Endothelial cell of umbilical vein (primary cell): Measurements from ENCODE around the gene AMOT. TPM values are rescaled to one million over a fixed set of nuclear protein-coding genes. Genes with fewer than 3 reads are reported as not detected.

Experiments
- BruUV-seq: library from RNA; stranded (reverse); fragments of 400-500 nt; replicated peaks from 2 replicates; lab custom pipeline; 2021; lab: Mats Ljungman, UMichigan
- CTCF ChIA-PET: fragments of 300-600, 350-600 bp; sonication (Branson Sonifier 250); formaldehyde crosslinking; loops from one replicate; lab custom pipeline; 2021; ENCODE audit warnings: antibody characterized with exemption, inconsistent platforms; lab: Charles Lee
- POLR2A ChIA-PET: fragments of 300-600, 350-600 bp; sonication (Branson Sonifier 250); formaldehyde crosslinking; loops from one replicate; lab custom pipeline; 2021; ENCODE audit warnings: antibody characterized with exemption, inconsistent platforms; lab: Charles Lee
- DNase-seq: peaks from one replicate; pipeline ENCODE4 v3.0.0-alpha.2; 2011; ENCODE audit warnings: low read depth, low spot score
- FAIRE-seq: peaks from 2 replicates; lab custom pipeline; 2011; peaks lifted over from hg19 to GRCh38; lab: Jason Lieb, UNC
- H2AFZ ChIP-seq: 2 replicates; pipeline ENCODE4 v1.6.0; 2012; ENCODE audit warnings: low read depth, low read length, control low read depth, inconsistent platforms
- H3K27ac ChIP-seq: 2 replicates; pipeline ENCODE4 v1.5.1; 2011; ENCODE audit warnings: low read depth, mild to moderate bottlenecking, control low read depth, low read length, moderate library complexity; ENCODE audit not compliant: insufficient read depth
- H3K27me3 ChIP-seq, 2 experiments: 2 replicates each; pipeline versions ENCODE4 v1.6.0 to v1.6.1; 2011; ENCODE audit warnings: low read length in 2 of 2, mixed read lengths in 1 of 2; ENCODE audit not compliant: control insufficient read depth in 2 of 2, insufficient read depth in 2 of 2
- H3K36me3 ChIP-seq, 2 experiments: 2 replicates in 1 of 2; 3 replicates in 1 of 2; pipeline ENCODE4 v1.5.1; 2011; ENCODE audit warnings: low read length in 2 of 2, mild to moderate bottlenecking in 1 of 2, moderate library complexity in 1 of 2; ENCODE audit not compliant: control insufficient read depth in 2 of 2, insufficient read depth in 2 of 2; ENCODE audit errors: extremely low read depth in 1 of 2
- H3K4me1 ChIP-seq: 3 replicates; pipeline ENCODE4 v1.5.1; 2011; ENCODE audit warnings: mild to moderate bottlenecking, low read length; ENCODE audit not compliant: control insufficient read depth, insufficient read depth; ENCODE audit errors: extremely low read depth
- H3K4me2 ChIP-seq: 2 replicates; pipeline ENCODE4 v1.6.1; 2011; ENCODE audit warnings: low read length, control low read depth, mixed read lengths; ENCODE audit not compliant: insufficient read depth
- H3K4me3 ChIP-seq, 3 experiments: fragments of 200-600 bp in 1 of 3; sonication (generic), shearing (Covaris generic) in 1 of 3; replicated peaks in 1 of 3; 2 replicates each; pipeline ENCODE4 v1.5.1; 2011 to 2016; ENCODE audit warnings: control low read depth in 3 of 3, low read length in 3 of 3, mild to moderate bottlenecking in 2 of 3, inconsistent platforms in 1 of 3, low read depth in 1 of 3, moderate library complexity in 1 of 3; ENCODE audit not compliant: insufficient read depth in 1 of 3
- H3K79me2 ChIP-seq: 2 replicates; pipeline ENCODE4 v1.6.0; 2012; ENCODE audit warnings: low read length, inconsistent platforms; ENCODE audit not compliant: control insufficient read depth, insufficient read depth
- H3K9ac ChIP-seq: replicated peaks from 2 replicates; pipeline ENCODE3; 2011; ENCODE audit warnings: low read length, control low read depth; ENCODE audit not compliant: insufficient read depth; ENCODE audit errors: extremely low read depth
- H3K9me1 ChIP-seq: replicated peaks from 3 replicates; pipeline ENCODE4 v1.6.0; 2011; ENCODE audit warnings: mild to moderate bottlenecking, low read length; ENCODE audit not compliant: control insufficient read depth, insufficient read depth; ENCODE audit errors: extremely low read depth
- H3K9me3 ChIP-seq: replicated peaks from 2 replicates; pipeline ENCODE4 v1.5.1; 2012; ENCODE audit warnings: low read length, inconsistent platforms; ENCODE audit not compliant: control insufficient read depth, insufficient read depth
- H4K20me1 ChIP-seq: replicated peaks from 2 replicates; pipeline ENCODE3; 2011; ENCODE audit warnings: mild to moderate bottlenecking, low read length; ENCODE audit not compliant: control insufficient read depth, insufficient read depth; ENCODE audit errors: extremely low read depth
- CTCF ChIP-seq, 2 donors: IDR thresholded peaks; 1 replicate in 1 of 2; 2 replicates in 1 of 2; pipeline ENCODE4 v1.5.1; 2011; ENCODE audit warnings: low read length in 2 of 2, mild to moderate bottlenecking in 2 of 2, moderate library complexity in 2 of 2, control low read depth in 1 of 2, inconsistent platforms in 1 of 2, low read depth in 1 of 2; ENCODE audit not compliant: insufficient read depth in 1 of 2; ENCODE audit errors: extremely low read depth in 1 of 2
- EZH2 ChIP-seq: IDR thresholded peaks from 2 replicates; pipeline ENCODE4 v1.6.1; 2012; ENCODE audit warnings: borderline replicate concordance, low read depth, mild to moderate bottlenecking, moderate library complexity, low read length, inconsistent platforms; ENCODE audit not compliant: severe bottlenecking
- FOS ChIP-seq: IDR thresholded peaks from 2 replicates; pipeline ENCODE4 v1.6.1; 2011; ENCODE audit warnings: mild to moderate bottlenecking, low read length, moderate library complexity, borderline replicate concordance; ENCODE audit not compliant: insufficient read depth
- GATA2 ChIP-seq: IDR thresholded peaks from 2 replicates; pipeline ENCODE4 v1.7.0; 2011; ENCODE audit warnings: low read depth, mild to moderate bottlenecking, moderate library complexity, mixed read lengths, low read length; ENCODE audit not compliant: insufficient read length, insufficient read depth
- JUN ChIP-seq: IDR thresholded peaks from 2 replicates; pipeline ENCODE4 v1.6.1; 2011; ENCODE audit warnings: borderline replicate concordance, low read depth; ENCODE audit not compliant: insufficient read length, insufficient read depth
- MAX ChIP-seq: IDR thresholded peaks from 2 replicates; pipeline ENCODE4 v1.6.1; 2011; ENCODE audit not compliant: insufficient read depth, insufficient read length
- MYC ChIP-seq: IDR thresholded peaks from one replicate; pipeline ENCODE4 v1.6.1; 2011; ENCODE audit warnings: mild to moderate bottlenecking, low read depth, low read length
- POLR2A ChIP-seq: IDR thresholded peaks from 2 replicates; pipeline ENCODE4 v1.6.1; 2012; ENCODE audit warnings: low read depth, mild to moderate bottlenecking, control low read depth, low read length
- POLR2AphosphoS5 ChIP-seq: IDR thresholded peaks from 2 replicates; pipeline ENCODE4 v1.6.1; 2012; ENCODE audit warnings: low read depth, mild to moderate bottlenecking, control low read depth, low read length, moderate library complexity; ENCODE audit not compliant: insufficient read depth
- dilution Hi-C: fragments of 300-500 bp; cut with MboI; formaldehyde crosslinking; loops from one replicate; pipeline ENCODE4 v1.15.0; 2019; ENCODE audit warnings: low sequenced_read_pairs; ENCODE audit not compliant: extremely low pct_ligation_motif_present
- intact Hi-C: fragments of 100-400 bp; cut with micrococcal nuclease; formaldehyde crosslinking; loops from one replicate; pipeline ENCODE4 v1.10.0; 2022
- polyA plus RNA-seq, 4 experiments: library from polyadenylated mRNA; depleted of rRNA in 3 of 4; stranded (reverse) in 3 of 4; unstranded in 1 of 4; fragments of >200 nt; gene quantifications; 2 replicates each; pipeline versions ENCODE4 v1.2.1 to v1.2.3, GENCODE V29; 2011 to 2012; ENCODE audit warnings: missing spikeins in 1 of 4
- total RNA-seq: library from RNA; stranded (reverse); gene quantifications from 2 replicates; pipeline ENCODE4 v1.2.3, GENCODE V29; 2021

AMOT gene
- total and polyA plus RNA-seq, 2 donors (not counting 3 experiments of a cell fraction or from before 2014, with no cell fraction given): 0.68 to 3.5 TPM

GRCh38 chrX:112874175-112874574 is 33.5 kb upstream of the AMOT start:
- no peaks in the 10 kb centered on the region for H4K20me1 ChIP-seq
- H3K4me1 ChIP-seq: no peaks in the 10 kb centered on the region
- H3K27me3 ChIP-seq: no peaks in the 10 kb centered on the region
- no TSS peak for BruUV-seq
- dilution Hi-C loops (no loop called here), intact Hi-C loops (no loop called here)
- no peak overlapping the region for H3K27ac ChIP-seq
- no peaks in the 10 kb centered on the region for H3K36me3 ChIP-seq
- no peaks in the 10 kb centered on the region for H3K9me3 ChIP-seq
- H3K4me2 ChIP-seq: no peak overlapping the region
- H3K4me3 ChIP-seq: no peak overlapping the region
- H3K9ac ChIP-seq: no peak overlapping the region
- H3K9me1 ChIP-seq: no peaks in the 10 kb centered on the region
- TF ChIP-seq GATA2: no peak
- TF ChIP-seq EZH2: no peak
- TF ChIP-seq POLR2AphosphoS5: no peak
- no peak for TF ChIP-seq MAX
- no peak for TF ChIP-seq POLR2A
- no peak for TF ChIP-seq FOS
- TF ChIP-seq JUN: no peak
- no peak for TF ChIP-seq CTCF (IDR thresholded peaks at IDR 0.05; ENCODE audit: extremely low read depth in 1 of 2, insufficient read depth in 1 of 2, low read depth in 1 of 2, low read length in 2 of 2)
- TF ChIP-seq MYC: no peak
- no peak overlapping the region for H2AFZ ChIP-seq
- ChIA-PET CTCF (interaction anchor here (1.3 kb wide), 1 partner anchor 868 kb away, joined by 8 read pairs; no protein-coding TSS in a partner anchor), POLR2A (no interaction called here)
- no peaks in the 10 kb centered on the region for H3K79me2 ChIP-seq
- no peak for FAIRE-seq
- no peak for DNase-seq
